ENCODE data around the gene BANK1.
"Not testable (repeated sequence)": the region's sequence is repeated elsewhere in the genome, so short reads cannot be mapped to it uniquely, and the experiment has no call there.

Gene BANK1

DNA sequence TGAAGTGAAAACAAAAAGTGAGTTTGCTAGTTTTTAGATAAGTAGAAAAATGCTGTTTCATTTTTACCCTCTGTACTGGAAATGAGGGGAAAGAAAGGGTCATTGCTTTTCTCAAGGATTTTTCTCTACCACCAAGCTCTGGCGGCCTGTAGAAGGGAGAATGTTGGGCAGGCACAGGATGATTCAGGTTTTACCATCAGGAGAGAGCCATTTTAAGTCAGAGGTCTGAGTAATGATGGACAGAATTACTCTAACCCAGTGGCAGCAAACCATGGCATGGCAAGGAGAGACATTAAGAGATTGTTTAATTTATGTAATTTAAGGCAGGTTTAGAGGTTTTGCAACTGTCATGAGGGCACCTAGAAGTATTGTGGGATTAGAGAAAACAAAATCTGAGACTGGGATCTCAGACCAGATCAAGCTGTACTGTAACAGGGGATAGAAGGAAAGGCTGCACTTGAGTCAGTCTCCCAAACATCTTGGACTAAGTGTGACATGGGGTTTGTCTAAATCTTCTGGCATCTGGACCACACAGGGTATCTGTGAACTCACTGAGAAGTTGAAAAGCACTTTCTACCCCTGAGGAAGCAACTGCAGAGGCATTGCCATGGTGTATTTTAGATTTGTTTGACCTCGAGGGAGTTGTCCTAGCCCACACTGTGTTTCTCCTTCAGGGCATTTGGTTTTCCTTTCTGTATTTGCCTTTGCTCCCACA lies 81.6 kb downstream of the BANK1 start:
- H3K4me3 ChIP-seq (ENCODE audit: low read length) = no peak overlapping the region
- no peak for TF ChIP-seq ZNF274 (IDR thresholded peaks at IDR 0.05; ENCODE audit: low read depth, low read length)

DNA sequence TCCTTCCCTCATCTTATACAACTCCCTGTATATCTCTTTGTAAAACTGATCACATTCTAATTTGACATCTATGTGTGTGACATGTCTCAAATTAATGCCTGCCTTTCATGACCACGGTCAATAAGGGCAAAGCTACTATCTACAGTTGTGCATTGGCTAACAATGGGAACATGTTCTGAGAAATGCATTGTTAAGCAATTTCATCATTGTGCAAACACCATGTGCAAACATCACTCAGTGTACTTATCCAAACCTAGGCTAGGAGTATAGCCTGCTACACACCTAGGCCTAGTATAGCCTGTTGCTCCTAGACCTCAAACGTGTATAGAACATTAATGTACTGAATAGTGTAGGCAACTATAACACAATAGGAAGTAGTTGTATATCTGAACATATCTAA lies 95.0 kb downstream of the BANK1 start:
- H3K4me3 ChIP-seq (ENCODE audit: low read length) = no peak overlapping the region
- TF ChIP-seq ZNF274 (IDR thresholded peaks at IDR 0.05; ENCODE audit: low read depth, low read length) = no peak

GRCh38 chr4:101886826-101887225 lies 96.3 kb downstream of the BANK1 start:
- no peak for TF ChIP-seq ZNF274 (IDR thresholded peaks at IDR 0.05; ENCODE audit: low read depth, low read length)
- H3K4me3 ChIP-seq (ENCODE audit: low read length) = no peak overlapping the region

DNA sequence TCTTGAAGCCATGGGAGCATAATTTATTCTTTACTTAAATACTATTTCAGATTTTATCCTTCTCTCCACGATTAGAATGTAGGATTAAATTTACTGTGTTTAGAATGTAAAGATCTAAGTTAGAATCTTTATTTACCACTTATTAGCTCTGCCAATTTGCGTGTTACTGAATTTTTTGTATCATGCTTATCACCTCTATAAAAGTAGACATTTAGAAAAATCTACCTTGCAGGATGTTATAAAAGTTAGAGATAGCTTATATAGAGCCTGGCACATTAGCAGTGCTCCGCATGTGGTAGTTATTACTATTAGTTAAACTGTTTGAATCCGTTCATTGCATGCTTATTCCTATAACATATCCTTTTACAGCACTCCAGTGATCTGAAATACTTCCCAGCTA lies 97.9 kb downstream of the BANK1 start:
- H3K4me3 ChIP-seq (ENCODE audit: low read length) = no peak overlapping the region
- no peak for TF ChIP-seq ZNF274 (IDR thresholded peaks at IDR 0.05; ENCODE audit: low read depth, low read length)

- H3K4me3 ChIP-seq (ENCODE audit: low read length) = not testable (repeated sequence)
These were observed 115.0 kb downstream of the BANK1 start for GRCh38 chr4:101905527-101905926.

DNA sequence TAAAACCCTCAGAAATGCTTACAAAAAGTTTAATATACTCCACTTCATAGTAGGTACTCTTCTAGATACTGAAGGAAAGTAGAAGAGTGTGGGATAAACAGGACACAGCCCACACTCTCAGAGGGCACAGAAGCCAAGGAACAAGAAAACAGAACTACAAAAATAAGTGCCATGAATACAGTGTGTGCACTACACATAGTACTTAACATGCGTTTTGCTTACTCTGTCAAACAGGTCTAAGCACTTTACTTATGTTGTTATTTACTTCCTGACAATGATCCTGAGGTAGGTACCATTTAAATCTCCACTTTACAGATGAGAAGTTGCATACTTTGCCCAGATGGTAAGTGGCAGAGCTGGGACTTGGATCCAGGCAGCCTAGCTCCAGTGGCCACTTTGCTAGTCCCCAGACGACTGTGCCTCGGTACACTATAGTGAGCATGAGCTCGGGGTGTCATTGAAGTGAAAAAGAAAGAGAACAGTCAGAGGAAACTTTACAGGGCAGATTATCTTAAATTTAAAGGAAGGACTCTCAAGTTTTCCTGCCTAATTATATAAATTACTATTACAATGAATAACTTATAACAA lies 120.3 kb downstream of the BANK1 start:
- no peak overlapping the region for H3K4me3 ChIP-seq (ENCODE audit: low read length)
- no peak for TF ChIP-seq ZNF274 (IDR thresholded peaks at IDR 0.05; ENCODE audit: low read depth, low read length)

DNA sequence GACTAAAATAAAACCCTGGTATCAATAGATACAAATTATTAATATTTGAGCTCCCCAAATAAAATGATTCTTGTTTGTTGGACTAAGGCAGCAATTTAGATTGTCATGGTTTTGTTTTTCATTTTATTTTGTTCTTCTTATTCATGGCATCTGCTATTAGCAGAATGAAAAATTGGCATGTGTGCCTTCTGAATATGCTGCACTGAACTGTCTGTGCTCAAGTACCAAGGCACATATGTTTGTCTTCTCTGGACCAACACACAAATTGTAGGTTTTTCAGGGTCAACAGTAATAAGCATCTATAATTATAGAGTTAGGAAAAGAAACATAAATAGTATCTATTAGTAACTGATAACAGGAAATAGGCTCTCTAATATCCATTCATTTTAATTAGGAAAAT lies 121.1 kb downstream of the BANK1 start:
- TF ChIP-seq ZNF274 (IDR thresholded peaks at IDR 0.05; ENCODE audit: low read depth, low read length) = no peak
- H3K4me3 ChIP-seq (ENCODE audit: low read length) = no peak overlapping the region

- TF ChIP-seq ZNF274 (IDR thresholded peaks at IDR 0.05; ENCODE audit: low read depth, low read length) = no peak
- no peak overlapping the region for H3K4me3 ChIP-seq (ENCODE audit: low read length)
These were observed 124.2 kb downstream of the BANK1 start for GRCh38 chr4:101914761-101915160.

DNA sequence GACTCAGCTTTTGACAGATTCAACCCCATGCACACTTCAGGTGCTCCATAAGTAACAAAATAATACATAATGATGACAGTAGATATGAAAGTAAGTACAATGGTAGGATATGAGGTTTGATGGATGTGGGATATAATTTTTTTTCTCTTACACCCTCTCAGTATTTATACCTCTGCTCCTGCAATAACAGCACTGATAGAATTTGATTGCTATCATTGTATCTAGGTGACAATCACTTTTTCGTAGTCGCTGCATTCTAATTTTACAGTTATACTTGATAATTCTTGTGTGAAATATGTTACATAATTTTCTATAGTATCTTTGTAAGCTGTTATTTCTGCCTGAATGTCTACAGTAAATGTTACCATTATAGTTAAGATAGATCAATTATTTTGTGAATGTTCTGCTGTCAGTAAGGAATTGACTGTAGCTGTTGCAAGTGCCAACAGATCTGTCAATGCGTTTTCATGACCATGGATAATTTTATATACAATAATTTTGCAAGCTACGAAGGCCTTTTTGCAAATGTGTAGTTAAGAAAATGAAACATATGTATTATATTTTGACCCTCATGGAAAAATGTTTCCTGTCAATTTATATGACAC lies 128.9 kb downstream of the BANK1 start:
- no peak overlapping the region for H3K4me3 ChIP-seq (ENCODE audit: low read length)
- no peak for TF ChIP-seq ZNF274 (IDR thresholded peaks at IDR 0.05; ENCODE audit: low read depth, low read length)

- H3K4me3 ChIP-seq (ENCODE audit: low read length) = no peak overlapping the region
- TF ChIP-seq ZNF274 (IDR thresholded peaks at IDR 0.05; ENCODE audit: low read depth, low read length) = no peak
These were observed 130.8 kb downstream of the BANK1 start for GRCh38 chr4:101921370-101921769.

GRCh38 chr4:101931619-101932018 lies 141.1 kb downstream of the BANK1 start:
- TF ChIP-seq ZNF274 (IDR thresholded peaks at IDR 0.05; ENCODE audit: low read depth, low read length) = no peak
- no peak overlapping the region for H3K4me3 ChIP-seq (ENCODE audit: low read length)

- H3K4me3 ChIP-seq (ENCODE audit: low read length) = no peak overlapping the region
- no peak for TF ChIP-seq ZNF274 (IDR thresholded peaks at IDR 0.05; ENCODE audit: low read depth, low read length)
These were observed 143.3 kb downstream of the BANK1 start for GRCh38 chr4:101933855-101934254.

GRCh38 chr4:101938836-101939235 lies 148.3 kb downstream of the BANK1 start:
- no peak overlapping the region for H3K4me3 ChIP-seq (ENCODE audit: low read length)
- no peak for TF ChIP-seq ZNF274 (IDR thresholded peaks at IDR 0.05; ENCODE audit: low read depth, low read length)

DNA sequence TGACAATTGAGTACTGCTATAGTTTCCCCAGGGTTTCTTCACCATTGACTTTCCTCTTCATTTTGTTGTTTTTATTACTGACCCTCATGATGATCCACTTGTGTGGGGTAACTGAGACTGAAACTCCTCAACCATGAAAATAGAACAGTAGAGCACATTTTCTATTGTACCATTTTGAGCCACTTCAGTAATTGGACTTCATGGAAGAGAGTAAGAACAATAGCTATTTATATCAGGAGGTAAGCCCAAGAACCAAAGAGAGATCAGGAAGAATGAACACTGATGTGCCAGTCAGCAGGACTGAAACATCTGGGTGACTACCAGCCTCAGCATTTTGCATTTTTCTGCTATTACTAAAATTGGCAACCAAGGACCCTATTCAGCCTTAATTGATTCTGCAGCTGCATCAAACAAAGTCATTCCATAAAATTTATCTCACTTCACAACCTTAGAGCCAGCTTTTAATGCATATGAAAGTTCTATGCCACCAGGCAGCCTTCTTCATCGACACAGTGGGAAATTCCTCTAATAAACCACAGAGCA lies 151.4 kb downstream of the BANK1 start:
- TF ChIP-seq ZNF274 (IDR thresholded peaks at IDR 0.05; ENCODE audit: low read depth, low read length) = no peak
- H3K4me3 ChIP-seq (ENCODE audit: low read length) = no peak overlapping the region

DNA sequence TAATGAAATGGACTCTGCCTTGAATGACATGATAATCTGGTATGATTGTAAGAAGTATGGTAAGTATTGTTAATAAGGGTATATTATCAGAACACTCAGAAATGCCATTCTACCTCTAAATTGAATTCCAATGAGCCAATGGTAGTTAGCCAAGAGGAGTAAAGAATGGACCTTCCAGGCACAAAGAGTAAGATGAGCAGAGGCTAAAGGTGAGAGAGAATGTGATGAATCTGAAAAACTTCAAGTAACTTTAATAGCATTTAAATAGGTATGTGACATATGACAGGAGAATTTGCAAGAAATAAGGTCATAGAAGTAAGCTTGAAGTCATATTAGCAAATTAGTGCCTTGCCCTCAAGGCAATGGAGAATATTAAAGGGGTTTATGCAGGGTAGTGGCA lies 152.4 kb downstream of the BANK1 start:
- no peak overlapping the region for H3K4me3 ChIP-seq (ENCODE audit: low read length)
- TF ChIP-seq ZNF274 (IDR thresholded peaks at IDR 0.05; ENCODE audit: low read depth, low read length) = no peak
